ENCODE data around the gene HTRA3.
A peak's percentile ranks its signal among the peaks of the same experiment; 100 is the strongest.
"Not testable (repeated sequence)": the region's sequence is repeated elsewhere in the genome, so short reads cannot be mapped to it uniquely, and the experiment has no call there.

The HTRA3 gene

DNA sequence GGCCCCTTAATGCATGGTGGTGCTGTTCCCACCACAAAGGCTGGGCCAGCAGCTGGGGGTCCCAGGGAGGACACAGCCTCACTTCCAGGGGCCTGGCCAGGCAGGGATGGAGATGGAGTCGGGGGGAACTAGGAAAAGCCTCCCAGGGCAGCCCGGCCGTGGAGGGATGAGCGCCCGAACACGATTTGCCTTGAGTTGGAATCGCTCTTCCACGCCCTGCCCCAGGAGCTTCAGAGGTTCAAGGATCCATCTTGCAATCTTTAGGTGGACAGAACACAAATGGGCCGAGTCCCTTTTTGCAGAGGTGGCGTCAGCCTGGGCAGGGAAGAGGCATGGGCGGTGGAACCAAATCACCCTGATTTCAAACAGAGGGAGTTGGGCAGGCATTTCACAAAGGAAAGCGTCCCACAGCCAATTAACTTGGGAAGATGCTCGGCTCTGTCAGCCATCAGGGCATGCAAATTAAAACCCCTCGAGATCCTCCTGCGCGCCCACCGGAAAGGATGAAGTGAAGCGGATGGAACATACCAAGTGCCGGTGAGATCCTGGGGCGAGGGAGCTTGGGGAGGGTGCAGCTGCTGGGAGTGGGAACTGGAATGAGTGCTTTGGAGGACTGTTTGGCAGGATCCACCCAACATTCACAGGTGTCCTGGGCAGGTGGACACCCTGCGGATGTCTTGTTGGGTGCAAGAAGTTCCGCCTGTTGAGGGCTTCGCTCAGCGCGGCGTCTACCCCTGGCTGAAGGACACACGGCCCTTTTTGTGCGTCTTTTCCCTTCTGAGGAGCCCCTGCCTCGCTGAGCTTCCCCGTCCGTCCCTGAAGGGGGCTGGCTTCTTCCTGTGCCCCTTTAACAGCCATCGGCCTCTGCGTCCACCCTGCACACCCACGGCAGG, 75.7 kb downstream of the HTRA3 start:
- no peak for DNase-seq
- in situ Hi-C loops (cut with MboI; ENCODE audit: low pct_unique_long_range_greater_than_20kb, low sequenced_read_pairs) = no loop called here

DNA sequence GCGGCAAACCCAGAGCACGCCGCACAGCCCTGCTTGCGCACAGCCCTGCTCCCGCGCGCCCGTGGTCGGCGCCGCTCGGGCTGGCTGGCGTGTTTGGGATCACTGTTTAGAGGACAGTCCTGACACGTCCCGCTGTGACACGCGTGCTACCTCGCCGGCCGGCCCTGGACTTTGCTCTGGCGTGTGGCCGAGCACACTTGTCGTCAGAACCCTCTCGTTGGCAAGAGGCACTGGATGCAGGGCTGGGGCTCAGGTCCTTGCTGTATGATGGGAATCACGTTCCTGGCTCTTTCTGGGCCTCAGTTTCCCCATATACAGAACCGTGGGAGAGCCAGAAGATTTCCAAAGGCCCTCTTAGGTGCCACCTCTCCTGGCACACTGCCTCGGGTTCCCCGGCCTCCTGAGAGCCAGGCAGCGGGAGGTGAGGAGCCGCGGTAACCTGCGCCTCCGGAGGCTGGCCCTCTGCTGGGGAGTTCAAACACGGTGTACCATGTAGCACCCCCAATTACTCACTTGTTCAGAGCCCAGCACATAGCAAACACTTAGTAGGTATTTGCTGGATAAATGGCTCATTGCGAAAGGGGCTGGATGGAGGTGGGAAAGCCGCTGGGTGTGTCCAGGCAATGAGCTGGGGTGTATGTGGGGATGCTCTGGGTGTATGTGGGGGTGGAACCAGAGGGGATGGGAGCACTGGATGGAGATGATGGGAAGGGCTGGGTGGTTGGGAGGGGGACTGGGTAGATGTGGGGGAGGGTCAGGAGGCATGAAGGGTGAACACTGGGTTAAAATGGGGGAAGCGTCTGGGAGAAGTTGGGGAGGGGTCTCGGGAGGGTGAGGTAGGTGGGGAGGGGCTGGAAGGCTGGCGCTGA, 76.6 kb downstream of the HTRA3 start:
- in situ Hi-C loops (cut with MboI; ENCODE audit: low pct_unique_long_range_greater_than_20kb, low sequenced_read_pairs) = no loop called here
- no peak for DNase-seq

DNA sequence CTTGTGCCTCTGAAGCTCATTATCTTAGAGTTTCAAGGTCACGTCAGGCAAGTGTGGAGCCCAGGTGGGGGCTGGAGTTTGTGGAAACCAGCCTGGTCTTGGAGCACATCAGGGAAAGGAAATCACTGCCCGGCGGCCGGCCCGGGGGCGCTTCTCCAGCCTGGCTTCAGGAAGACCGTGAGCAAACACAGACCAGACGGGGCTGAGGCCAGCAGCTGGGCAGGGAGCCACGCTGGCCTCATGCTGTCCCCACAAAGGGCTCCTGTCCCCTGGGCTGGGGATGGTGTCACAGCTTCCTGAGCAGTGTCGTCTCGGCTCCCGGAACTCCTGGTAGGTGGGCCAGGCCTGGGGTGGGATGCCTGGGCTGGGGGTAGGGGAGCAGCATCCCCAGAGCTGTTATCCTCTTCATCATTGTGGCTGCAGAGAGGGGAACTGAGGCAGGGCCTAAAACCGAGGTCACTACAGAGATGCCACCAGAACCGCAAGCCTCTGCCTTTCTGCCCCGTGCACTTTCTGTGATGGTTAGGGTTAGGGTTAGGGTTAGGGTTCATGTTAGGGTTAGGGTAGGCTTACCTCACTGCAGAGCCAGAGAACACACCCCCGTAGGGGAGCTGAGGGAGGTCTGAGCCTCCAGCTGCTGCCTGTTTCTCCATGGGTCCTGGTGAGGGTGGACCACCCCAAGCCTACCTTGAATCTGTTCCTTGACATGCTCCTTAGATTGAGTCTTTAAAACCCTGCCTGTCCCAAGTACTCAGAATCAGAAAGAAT, 77.5 kb downstream of the HTRA3 start:
- DNase-seq = no peak
- in situ Hi-C loops (cut with MboI; ENCODE audit: low pct_unique_long_range_greater_than_20kb, low sequenced_read_pairs) = no loop called here

DNA sequence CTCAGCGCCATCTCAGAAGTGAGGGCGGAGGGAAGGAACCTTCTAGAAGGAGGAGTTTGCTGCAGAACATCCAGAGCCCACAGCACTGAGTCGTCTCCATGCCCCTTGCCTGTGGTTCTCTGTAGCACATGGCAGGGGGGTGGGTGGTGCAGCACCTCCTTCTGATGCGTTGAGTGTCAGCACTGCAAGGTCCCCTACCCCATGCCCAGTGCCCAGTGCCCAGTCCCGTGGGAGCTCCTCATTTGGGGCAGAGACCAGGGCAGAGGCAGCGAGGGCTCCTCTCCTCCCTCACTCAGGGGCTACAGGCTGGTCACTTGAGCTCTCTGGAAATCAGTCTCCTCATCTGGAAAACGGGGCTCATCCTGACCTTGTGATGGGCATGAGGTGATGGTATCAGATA, 78.1 kb downstream of the HTRA3 start:
- no peak for DNase-seq
- in situ Hi-C loops (cut with MboI; ENCODE audit: low pct_unique_long_range_greater_than_20kb, low sequenced_read_pairs) = no loop called here

DNA sequence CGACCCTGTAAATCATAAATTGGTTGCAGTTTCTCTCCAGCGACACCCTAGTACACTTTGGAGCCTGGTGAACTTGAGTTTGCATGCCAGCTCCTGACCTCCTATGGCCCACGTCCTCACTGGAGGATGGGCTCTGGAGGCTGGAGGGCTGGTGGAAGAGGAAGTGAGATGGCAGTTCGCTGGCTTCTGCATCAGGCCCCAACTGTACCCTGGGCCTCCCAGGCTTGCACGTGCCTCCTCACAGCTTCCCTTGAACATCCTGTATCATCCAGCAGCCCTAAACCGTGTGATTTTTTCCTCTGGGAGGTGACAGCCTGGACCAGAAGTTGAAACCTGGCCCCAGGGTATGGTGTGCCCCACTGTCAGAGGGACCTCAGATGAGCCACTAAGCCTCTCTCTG, 78.5 kb downstream of the HTRA3 start:
- in situ Hi-C loops (cut with MboI; ENCODE audit: low pct_unique_long_range_greater_than_20kb, low sequenced_read_pairs) = no loop called here
- DNase-seq = peak; percentile 16

DNA sequence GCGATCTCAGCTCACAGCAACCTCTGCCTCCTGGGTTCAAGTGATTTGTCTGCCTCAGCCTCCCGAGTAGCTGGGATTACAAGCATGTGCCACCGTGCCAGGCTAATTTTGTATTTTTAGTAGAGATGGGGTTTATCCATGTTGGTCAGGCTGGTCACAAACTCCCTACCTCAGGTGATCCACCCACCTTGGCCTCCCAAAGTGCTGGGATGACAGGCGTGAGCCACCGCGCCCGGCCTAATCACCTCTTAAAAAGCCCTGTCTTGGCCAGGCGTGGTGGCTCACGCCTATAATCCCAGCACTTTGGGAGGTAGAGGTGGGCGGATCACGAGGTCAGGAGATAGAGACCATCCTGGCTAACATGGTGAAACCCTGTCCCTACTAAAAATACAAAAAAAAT, 79.7 kb downstream of the HTRA3 start:
- DNase-seq; in situ Hi-C loops (cut with MboI; ENCODE audit: low pct_unique_long_range_greater_than_20kb, low sequenced_read_pairs): not testable (repeated sequence)

DNA sequence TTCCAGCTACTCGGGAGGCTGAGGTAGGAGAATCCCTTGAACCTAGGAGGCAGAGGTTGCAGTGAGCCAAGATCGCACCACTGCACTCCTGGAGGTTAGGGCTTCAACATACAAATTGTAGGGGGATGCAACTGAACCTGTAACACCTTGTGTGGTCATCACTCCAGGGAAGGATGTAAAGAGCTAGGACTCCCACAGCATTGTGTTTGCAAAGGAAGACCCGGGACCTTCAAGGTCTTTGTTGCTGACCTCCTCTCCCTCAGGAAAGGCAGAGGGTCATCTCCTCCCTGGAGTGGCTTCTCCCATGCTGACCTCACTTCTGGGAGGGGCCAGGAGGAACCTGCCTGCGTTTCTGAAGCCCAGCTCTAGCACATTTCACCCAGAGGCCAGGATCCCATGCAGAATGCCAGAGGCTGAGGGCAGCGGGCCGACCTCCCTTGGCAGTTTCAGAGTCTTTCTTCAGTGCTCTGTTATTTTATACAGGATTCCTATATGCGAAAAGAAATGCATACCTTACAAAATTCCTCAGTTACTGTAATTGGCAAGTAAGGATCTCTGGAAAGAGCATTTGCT, 80.2 kb downstream of the HTRA3 start:
- in situ Hi-C loops (cut with MboI; ENCODE audit: low pct_unique_long_range_greater_than_20kb, low sequenced_read_pairs) = no loop called here

DNA sequence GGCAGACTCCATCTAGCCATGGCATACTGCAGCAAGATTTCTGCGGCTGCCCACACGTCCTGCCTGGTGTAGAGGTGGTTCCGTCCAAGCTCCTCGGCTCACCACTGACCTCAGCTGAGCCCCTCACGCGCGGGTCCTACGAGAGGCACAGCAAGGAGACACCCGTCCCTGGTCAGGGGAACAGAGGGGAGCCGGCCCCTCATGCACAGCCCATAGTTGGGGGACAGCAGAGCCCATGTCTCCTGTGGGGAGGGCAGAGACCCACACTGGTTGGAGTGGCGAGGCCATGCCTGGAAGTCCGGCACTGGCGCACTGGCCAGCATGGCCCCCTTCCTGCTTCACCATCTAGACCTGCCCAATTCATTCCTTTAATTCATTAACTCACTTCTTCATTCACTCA, 80.8 kb downstream of the HTRA3 start:
- in situ Hi-C loops (cut with MboI; ENCODE audit: low pct_unique_long_range_greater_than_20kb, low sequenced_read_pairs) = no loop called here
- DNase-seq = no peak

More for the DNA sequence above, 80.2 kb downstream of the HTRA3 start:
- no peak for DNase-seq

DNA sequence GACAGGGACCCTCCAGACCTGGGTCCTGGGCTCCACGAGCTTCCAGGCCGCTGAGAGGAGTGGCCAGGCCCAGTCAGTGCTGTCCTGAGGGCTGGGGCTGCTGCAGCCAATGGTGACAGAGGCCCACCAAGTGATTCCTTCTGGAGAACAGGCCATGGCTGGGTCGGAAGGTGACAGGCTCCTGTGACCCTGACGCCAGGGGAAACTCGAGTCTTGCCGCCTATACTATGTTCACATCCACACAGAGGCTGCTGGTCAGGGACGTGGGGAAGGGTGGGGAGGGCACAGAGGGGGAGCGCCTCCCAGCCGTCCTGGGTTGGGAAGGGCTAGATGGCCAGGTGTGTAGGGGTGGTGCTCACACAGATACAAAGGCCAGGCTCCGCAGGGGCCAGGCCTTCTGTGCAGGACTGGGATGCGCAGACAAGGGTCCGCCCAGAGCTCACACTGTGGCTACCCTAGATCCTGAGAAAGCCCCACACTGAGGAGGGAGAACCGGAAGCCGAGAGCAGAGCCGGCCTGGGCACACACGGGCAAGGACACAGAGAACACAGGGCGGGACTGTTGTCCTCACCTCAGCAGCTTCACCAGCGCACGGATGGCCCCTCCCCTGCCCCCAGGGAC, 81.4 kb downstream of the HTRA3 start:
- DNase-seq = no peak
- in situ Hi-C loops (cut with MboI; ENCODE audit: low pct_unique_long_range_greater_than_20kb, low sequenced_read_pairs) = no loop called here

DNA sequence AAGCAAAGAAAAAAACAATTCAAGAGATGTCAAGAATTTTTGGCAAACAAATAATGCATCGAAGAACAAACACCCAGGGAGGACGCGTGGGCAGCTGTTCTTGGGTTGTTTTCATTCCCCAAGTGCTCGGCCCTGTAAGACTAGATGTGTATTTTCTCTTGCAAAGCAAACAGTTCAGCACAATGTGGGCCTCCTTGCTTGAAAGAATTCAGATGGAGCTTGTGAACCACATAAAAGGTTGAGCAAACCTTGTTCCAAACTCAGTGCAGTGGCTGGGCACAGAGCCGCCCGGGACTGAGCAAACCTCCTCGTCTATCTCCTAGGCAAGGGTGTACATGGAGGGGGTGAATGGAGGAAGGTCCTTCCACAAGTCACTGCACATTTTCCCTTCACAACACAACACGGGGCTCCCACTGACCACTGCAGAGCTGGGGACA, 82.4 kb downstream of the HTRA3 start:
- no peak for DNase-seq
- in situ Hi-C loops (cut with MboI; ENCODE audit: low pct_unique_long_range_greater_than_20kb, low sequenced_read_pairs) = no loop called here

DNA sequence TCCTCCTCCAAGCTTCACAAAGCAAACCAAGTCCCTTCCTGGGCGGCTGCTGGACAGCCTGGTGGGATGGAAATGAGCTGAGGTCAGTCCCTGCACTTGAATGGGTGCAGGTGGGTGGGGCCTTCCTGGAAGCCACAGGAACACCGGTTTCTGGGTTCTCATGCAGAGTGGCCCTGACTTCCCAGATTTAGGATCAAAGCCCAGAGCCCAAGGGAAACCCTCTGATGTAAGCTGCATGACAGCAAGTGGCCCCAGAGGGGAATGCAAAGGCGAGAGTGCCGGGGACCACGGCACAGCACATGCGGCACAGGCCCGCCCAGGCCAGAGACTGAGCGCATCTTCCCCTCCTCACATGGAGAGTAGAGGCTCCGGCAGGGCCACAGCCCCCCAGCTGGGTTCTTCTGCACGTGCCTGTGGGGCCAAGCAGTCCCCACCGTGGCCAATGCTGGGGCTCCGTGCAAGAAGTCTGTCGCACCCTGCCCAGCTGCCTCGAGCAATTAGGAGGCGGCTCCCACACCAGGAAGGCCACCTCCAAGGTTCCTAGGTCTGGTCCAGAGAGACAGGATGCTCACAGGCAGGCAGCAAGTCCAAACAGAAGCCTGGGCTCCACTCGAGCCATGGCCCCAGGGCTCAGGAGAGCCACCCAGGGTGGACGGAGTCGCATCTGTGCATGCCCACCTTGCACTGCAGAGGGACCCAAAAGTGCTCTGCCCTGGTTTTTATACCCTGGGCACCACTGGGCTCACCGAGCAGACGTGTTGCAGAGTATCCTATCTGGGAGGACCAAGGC, 83.0 kb downstream of the HTRA3 start:
- no peak for DNase-seq
- in situ Hi-C loops (cut with MboI; ENCODE audit: low pct_unique_long_range_greater_than_20kb, low sequenced_read_pairs) = no loop called here

DNA sequence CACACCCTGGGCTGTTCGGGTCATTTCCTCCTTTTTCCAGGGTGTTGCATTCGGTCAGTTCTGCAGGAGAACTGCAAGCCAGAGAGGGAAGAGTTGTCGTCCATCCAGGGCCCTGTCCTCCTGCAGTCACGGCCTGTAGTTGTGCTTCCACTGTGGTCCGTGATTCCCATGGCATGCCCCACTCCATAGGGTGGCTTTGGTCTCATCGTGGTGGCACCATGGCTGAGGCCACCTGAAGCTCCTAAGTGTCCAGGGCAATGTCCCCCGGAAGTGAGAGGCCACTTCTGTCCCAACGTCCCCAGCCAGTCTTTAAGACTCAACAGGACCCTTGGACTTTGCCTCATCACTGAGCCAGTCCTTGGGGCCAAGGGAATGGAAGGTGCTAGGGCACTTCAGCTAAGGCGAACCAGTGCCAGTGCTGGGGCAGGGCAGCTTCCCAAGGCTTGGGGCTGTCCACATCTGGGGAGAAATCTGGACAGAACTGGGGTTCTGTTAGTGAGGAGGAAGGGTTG, 83.7 kb downstream of the HTRA3 start:
- DNase-seq = no peak
- in situ Hi-C loops (cut with MboI; ENCODE audit: low pct_unique_long_range_greater_than_20kb, low sequenced_read_pairs) = no loop called here

DNA sequence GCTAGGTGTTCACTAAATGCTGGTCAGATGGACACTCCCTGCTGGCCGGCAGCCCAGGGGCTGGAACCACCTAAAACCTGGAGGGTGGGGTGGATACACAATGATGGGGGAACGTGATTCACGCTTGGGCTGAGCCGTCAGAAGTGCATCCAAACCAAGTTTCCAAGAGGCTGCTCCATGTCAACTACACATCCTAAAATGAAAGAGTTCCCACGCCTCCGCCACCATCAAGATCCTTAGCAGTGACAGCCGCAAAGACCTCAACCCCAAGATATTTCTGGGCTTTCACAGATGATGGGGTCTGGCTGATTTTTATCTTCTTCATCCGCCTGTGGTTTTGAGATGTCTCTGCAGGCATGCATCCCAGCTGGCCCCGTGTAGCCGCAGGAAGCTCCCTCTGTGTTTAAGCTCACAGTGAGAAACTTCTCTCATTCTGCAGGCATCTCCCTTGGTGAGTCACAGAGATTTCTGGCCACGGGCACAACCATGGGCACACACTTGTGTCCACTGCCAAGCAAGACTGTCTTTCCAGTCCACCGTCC, 84.4 kb downstream of the HTRA3 start:
- in situ Hi-C loops (cut with MboI; ENCODE audit: low pct_unique_long_range_greater_than_20kb, low sequenced_read_pairs) = no loop called here
- no peak for DNase-seq

DNA sequence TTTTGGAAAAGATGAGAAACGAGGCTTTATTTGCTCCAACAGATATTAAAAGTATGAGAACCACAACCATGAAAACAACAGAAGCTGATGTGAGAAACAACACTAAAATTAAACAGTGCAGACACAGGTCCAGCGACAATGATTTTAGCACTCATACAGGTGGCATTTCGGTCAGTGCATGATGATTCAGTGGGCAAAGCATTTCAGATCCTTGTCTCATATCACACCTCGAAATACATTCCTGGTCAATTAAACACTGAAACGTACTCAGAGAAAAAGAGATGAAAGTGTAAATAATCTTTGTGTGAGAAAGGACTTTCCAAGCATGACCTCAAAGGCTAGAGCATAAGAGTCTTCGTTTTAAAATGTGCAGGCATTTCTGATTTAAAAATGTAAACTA, 85.8 kb downstream of the HTRA3 start:
- in situ Hi-C loops (cut with MboI; ENCODE audit: low pct_unique_long_range_greater_than_20kb, low sequenced_read_pairs) = no loop called here
- no peak for DNase-seq

DNA sequence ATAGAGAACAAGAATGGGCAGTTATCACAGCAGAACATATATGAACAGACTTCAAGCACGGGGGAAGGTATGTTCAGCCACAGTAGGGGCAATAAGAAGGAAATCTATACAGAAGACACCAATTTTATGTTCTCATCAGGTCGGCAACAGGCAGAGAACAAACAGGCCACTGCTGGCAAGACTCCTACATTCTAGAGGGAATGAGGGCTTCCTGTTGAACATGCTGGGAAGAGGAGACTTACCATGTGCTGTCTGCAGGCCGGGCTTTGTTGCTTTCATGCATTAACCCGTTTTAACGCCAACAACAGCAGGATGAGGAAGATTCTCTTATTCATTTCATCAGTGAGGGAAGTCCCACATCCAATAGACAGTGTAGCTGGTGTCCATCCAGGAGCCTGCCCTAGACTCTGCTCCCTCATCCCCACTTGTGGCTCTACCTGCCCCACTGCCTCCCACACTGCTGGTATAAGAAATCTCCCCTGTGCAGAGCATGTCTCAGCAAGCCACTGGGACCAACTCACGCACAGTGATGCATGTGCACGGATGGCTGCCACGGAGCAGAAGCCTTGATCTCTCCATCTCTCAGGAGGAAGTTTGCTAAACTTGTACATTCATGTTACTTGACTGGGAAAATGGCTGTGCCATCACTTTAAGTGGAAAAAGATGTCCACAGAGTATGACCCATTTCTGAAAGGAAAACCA, 86.5 kb downstream of the HTRA3 start:
- in situ Hi-C loops (cut with MboI; ENCODE audit: low pct_unique_long_range_greater_than_20kb, low sequenced_read_pairs) = no loop called here
- no peak for DNase-seq

Measured in KBM-7 (cell line).